T-helper 1 cell treated with Interleukin-12 subunit alpha and Interleukin-12 subunit beta and Interleukin-4 antibody, amounts not matched to agents 30 ng/mL and 1 ng/mL, for 36 hours (primary cell): ENCODE results near the gene FAM219A. TPM values are rescaled to one million over a fixed set of nuclear protein-coding genes. Genes with fewer than 3 reads are reported as not detected.
"Not testable (repeated sequence)": the region's sequence is repeated elsewhere in the genome, so short reads cannot be mapped to it uniquely, and the experiment has no call there.

ENCODE experiments used
- intact Hi-C: fragments of 100-400 bp; cut with micrococcal nuclease; formaldehyde crosslinking; loops from one replicate; pipeline ENCODE4 v1.15.1; 2024
- total RNA-seq: library from RNA; stranded (reverse); gene quantifications from 2 replicates; pipeline ENCODE4 v1.2.3, GENCODE V29; 2022

The FAM219A gene
- total RNA-seq, 1 donor from 2014 or later: 19.0 TPM

DNA sequence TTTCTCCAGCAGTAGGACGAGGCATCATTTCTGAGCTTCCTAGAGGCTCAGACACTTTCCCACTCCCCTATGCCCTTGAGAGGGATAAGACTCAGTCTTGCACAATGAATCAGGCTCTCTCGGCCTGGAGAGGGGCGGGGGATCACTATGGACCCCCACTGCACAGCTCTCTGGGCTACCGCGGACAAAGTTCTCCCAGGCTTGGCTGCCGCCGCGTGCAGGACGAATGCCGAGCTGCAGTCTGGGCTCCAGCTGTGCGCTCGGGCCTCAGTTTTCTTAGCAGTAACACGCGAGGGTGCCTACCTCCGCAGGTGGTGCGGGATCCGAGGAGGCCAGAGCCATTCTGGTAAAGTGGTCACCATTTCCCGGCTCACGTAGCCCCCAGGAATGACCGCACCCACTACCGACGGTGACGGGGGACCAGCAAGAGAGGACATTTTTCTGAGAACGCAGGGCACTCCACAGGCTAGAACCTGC lies 78.3 kb downstream of the FAM219A start:
- intact Hi-C loops: loop anchor here (1.0 to 2.0 kb wide), 4 partner anchors 143 to 1355 kb away; partner anchors contain the start of genes DNAJA1, DNAJB5 and SIGMAR1

DNA sequence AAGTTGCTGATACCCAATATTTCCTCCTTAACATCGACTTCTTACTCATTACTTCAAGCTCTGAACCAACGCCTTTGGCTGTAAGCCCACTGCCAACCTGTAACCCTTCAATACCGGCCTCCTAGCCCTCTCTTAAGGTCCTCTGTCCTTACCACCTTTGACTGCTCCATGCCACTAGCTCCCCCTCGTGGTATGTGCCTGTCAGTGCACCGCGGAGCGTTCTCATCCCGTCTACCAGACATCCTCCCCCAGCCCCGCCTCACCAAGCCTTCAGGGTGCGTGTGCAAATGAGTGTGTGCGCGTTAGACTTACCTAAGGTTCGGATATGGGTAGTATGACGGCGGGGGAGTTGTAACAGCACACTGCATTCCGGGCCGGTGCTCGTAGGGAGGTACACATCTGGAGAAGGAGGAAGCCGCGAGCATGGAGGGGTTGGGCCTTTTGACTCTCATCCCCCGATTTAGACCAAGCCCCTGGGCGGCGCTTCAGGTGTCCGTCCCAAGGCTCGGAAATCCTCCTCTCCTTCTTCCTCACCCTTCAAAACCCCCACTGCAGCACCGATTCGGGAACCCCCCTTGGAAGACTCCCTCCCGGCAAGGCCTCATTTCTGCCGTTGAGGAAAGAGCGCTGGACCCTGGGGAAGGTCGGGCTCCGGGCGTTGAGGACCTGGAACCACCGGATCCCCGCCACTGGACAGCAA lies 78.9 kb downstream of the FAM219A start:
- intact Hi-C loops: loop anchor here (1.0 to 10.0 kb wide), 18 partner anchors 50 to 1435 kb away; partner anchors contain the start of genes BAG1, CHMP5, CREB3 and DCTN3

DNA sequence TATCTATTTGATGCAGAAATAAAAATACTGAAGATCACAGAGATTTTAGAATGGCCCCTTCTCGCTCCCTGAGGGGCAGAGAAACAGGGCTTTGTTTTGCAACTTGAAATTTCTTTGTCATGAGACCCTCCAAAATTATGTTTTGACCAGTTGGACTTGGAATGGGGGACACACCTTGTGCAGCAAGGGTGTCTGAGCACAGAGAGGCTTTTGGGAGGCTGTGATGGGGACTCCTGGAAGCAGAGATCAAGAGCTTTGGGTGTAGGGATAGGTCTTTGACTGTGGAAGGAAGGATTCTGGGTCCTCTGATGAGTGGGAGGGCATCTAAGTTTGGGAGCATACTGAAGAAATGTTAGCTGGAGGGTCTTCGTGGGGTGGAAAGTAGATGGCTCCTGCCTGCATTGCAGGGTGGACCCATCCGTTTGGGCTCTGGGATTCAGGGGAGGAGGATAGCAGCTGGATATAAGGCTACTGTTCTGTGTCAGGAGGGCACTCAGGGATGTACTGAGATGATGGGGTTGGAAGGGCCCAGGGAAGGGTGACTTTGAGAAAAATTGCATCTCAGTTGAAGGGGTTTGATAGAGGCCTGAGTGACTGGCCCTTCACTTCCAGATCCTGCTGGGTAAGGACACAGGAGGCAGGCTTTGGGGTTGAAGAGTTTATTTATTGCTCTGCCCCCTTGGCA lies 79.9 kb downstream of the FAM219A start:
- intact Hi-C loops: loop anchor here (1.0 to 10.0 kb wide), 14 partner anchors 49 to 1436 kb away; partner anchors contain the start of genes BAG1, CHMP5, CREB3 and DCTN3

DNA sequence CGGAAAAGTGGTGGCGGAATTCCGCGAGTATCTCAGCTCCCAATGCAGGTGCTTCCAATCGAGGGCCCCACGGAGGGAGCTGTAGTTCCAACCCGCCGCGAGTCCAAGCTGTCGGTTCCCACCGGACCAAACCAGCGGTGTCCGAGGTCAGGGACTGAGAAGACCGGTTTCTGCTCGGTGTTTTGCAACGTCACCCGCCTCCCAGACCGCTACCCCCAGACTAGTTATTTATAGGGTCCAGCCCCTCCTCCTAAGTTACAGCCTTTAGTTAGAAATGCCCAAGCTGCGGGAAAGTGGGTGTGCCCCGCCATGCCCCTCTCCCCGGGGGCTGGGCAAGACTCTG lies 81.0 kb downstream of the FAM219A start:
- intact Hi-C loops: loop anchor here (1.0 to 10.0 kb wide), 11 partner anchors 81 to 1437 kb away; partner anchors contain the start of genes BAG1, CHMP5, CREB3 and DCAF12

DNA sequence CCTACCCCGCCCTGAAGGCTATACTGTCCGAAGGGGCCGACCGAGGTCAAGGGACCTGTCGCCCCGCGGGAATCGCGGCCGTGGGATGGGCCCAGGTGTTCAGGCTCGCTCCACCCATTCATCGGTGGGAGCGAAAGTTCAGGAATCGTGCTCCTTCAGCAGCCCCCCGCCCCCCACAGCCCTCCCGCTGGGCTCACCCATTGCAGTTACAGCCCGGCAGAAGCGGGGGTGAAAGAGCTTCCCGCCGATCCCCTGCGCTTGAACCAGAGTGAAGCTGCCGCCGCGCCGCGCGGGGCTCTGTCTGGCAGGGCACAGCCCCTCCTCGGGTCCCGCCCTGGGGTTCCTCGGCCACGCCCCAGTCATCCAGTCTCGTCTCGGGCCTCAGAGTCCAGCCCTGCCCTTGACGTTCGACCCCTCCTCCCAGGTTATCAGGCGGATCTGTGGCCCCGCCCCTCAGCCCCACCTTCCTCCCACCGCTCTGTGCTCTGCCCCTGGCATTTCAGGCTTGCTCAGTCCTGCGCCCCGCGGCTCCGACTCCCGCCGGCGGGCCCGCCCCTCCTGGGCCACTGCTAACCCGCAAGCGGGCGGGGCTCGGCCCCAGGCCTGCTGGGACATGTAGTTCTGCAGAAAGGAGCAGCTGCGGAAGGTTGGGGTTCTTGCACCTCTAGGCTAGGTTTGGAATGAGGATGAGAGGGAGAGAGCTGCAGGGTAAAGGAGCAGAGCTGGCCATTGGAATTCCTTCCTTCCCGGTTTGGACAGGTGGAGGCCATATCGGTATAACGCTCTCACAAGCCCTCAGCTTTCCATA lies 81.6 kb downstream of the FAM219A start, which contains the start of gene MYORG:
TSS of gene MYORG (minus strand) at position 303 of the 808 bp plus-strand sequence. CDS start 3,955 bp downstream, outside the sequence.
- intact Hi-C loops: loop anchor here (1.0 to 10.0 kb wide), 13 partner anchors 82 to 1438 kb away; partner anchors contain the start of genes BAG1, CHMP5, CREB3 and DCAF12

DNA sequence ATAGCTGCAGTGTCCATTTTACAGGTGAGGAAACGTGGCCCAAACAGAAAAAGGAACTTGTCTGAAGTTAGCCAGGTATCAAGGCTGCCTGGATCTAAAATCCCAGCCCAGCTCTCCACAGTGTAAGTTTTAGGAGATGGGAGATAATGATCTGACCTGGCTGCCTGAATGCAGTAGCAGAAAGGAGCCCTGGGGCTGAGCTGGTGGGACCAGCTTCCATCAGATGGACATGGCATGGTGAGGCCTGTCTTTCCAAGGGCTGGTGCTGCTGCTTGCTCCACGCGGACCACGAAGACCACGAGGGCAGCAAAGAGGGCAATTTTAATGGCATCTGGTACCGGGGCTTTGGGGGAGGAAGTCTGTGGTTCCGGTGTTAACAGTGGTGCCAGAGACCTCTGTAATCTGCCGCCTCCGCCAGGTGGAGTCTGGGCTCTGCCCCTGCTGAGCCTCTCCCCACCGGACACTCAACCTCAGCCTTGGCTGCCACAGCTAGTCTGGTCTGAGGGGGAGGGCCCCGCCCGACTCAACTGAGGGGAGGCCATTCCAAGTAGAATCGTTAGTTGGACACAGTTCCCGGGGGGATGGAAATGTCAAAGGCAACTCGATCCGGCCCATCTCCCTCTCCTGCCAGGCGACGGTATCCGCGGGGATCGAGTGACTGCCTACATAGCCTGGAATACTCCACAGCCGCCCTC lies 82.3 kb downstream of the FAM219A start:
- intact Hi-C loops: loop anchor here (1.0 to 10.0 kb wide), 8 partner anchors 261 to 1439 kb away; partner anchors contain the start of genes BAG1, CHMP5, CREB3 and HINT2

DNA sequence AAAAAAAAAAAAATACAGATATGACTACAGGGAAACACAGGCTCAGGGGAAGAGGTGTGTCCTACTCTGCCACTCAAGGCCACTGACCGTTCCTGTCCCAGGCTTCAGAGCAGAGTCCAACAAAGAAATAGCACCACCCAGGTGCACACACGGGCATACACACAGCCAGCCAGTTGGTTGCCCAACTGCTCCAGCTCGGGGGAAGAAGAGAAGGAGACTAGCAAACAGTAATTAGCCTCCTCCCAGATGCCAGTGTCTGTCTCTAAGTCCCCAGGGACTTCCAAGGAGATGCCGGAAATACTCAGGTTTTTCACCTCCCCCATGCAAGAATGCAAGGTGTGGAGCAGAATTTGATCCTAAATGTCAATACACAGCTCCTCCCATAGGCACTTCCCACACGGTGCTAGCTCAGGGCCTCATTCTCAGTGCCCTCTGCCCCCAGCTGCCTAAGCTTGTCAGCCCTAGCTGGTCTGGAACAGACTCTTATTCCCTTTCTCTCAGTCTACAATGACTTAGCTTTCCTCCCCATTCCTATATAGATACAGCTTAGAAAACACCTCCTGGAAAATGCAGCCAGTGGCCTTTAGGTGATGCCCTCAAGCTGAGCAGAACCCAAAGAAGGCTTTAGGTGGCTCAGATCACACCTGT lies 83.3 kb downstream of the FAM219A start:
- intact Hi-C loops: loop anchor here (5.0 to 10.0 kb wide), 6 partner anchors 697 to 1440 kb away; partner anchors contain the start of genes BAG1, CHMP5, CREB3 and HINT2

DNA sequence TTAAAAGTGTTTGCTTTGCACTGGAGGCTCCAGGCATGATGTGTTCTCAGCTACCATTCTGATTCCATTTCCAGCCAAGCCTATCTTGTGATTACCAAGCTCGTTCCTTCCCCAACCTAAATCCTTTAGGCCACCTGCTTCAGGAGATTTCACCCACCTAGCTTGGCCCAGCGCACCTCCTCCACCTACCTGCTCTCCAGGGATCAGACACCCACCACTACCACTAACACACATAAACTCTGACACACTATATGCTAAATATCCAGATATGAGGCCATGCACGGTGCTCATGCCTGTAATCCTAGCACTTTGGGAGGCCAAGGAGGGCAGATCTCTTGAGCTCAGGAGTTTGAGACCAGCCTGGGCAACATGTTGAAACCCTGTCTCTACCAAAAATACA lies 84.0 kb downstream of the FAM219A start:
- intact Hi-C loops: loop anchor here (10.0 kb wide), 2 partner anchors 1110 to 1440 kb away; partner anchors contain the start of genes BAG1, CHMP5, HINT2 and SPAG8

DNA sequence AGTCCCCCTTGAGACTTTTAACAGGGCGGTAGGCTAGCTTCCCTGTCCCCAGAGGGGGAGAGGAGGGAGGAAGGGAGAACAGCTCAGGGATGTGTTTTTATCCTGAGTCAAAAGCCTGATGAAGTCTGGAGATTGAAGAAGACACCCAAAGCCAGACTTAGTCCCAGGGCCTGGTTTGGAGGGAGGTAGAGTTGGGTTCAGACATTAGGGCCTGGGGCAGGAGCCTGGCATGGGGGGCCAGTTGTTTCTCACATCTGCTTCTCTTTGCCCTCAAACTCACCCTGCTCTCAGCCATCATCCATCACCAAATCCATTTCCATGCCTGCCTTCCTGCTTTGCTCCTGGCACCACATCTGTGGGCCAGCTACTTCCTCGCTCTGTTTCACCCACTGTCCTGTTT lies 84.6 kb downstream of the FAM219A start:
- intact Hi-C loops: loop anchor here (10.0 kb wide), 2 partner anchors 1109 to 1441 kb away; partner anchors contain the start of genes BAG1, CHMP5, HINT2 and SPAG8

DNA sequence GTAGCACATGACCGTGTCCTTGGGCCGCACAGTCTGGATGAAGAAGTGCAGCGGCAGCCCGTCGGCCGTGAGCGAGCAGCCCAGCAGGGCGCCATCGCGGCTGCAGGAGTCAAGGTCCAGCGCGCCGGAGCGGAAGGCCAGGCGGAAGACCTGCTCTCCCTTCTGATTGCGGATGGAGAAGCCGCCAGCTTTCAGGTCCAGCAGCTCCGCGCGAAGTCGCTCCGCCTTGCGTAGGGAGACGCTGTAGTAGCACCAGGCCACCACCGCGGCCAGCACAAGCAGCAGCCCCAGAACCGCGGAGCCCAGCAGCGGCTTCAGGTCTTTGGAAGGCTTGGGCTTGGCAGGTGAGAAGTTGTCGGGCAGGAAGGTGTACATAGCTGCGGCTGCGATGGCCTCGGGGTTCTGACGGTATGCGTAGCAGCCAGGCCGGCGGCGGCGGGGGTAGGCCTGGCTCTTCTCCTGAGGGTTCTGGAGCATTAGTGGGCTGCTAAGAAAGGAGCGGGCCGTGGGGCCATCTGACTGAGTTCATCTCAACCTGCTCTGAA lies 85.8 kb downstream of the FAM219A start:
- intact Hi-C loops: loop anchor here (10.0 kb wide), 2 partner anchors 1108 to 1442 kb away; partner anchors contain the start of genes BAG1, CHMP5, HINT2 and SPAG8

DNA sequence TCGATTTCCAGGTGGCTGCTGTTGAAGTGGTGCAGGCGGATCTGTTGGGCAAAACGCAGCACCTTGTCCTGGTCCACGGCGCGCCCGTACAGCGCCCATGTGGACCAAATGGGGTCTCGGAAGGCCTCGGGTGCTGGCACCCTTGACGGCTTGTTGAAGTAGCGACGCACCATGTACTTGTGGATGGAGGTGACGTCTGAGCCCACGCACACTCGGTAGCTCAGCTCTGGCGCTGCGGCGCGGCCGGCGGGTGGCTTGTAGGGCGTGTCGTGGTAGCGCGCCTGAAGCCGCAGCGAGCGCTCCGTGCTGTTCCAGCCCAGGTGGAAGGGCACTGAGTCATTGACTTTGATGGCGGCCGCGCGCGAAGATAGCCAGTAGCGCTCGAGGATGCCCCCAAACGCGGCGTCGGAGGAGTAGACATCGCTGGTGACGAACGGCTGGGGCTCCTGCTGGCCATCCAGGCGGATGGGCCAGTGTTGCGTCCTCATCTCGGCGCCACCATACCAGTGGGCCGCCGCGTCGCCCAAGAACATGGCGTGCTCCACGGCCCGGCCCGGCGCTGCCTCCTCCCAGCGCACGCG lies 86.4 kb downstream of the FAM219A start:
- intact Hi-C loops: loop anchor here (10.0 kb wide), 2 partner anchors 1107 to 1443 kb away; partner anchors contain the start of genes BAG1, CHMP5, HINT2 and SPAG8

DNA sequence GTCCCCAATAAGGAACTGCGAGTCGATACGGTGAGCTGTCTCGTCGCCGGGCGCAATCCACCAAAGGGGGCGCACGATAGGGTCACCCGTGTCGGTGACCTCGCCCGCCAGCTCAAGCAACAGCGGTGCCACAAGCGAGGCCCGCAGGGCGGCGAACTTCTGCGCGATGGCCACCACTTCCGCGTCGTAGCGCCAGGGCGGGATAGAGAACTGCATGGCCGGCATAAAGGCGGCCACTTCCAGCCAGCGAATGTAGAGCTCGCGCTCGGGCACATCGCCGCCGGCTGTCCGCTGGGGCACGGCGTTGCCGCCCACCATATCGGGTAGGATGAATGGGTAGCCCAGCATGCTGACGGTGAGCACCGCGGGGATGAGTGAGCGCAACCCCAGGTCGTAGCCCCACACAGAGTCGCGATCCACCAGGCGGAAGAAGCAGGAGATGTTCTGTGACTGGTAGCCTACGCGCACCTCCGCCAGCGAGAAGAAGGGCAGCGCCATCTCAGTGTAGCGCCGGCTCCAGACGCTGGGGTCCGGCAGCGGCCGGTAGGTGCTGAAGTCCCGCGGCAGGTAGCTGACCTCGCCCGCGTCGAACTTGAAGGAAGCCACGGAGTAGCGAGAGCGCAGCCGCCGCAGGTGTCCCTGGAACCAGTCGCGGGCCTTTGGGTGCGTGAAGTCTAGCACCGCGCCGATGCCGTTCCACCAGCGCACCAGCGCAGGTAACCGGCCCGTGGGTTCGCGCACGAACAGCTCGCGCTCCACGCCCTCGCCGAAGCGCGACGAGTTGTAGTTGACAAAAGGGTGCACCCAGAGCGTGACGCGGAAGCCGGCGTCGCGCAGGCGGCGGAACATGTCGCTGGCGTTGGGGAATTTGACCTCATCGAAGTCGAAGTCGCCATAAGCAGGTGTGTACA lies 87.1 kb downstream of the FAM219A start:
- intact Hi-C loops: loop anchor here (10.0 kb wide), 2 partner anchors 1106 to 1444 kb away; partner anchors contain the start of genes BAG1, CHMP5, HINT2 and SPAG8

DNA sequence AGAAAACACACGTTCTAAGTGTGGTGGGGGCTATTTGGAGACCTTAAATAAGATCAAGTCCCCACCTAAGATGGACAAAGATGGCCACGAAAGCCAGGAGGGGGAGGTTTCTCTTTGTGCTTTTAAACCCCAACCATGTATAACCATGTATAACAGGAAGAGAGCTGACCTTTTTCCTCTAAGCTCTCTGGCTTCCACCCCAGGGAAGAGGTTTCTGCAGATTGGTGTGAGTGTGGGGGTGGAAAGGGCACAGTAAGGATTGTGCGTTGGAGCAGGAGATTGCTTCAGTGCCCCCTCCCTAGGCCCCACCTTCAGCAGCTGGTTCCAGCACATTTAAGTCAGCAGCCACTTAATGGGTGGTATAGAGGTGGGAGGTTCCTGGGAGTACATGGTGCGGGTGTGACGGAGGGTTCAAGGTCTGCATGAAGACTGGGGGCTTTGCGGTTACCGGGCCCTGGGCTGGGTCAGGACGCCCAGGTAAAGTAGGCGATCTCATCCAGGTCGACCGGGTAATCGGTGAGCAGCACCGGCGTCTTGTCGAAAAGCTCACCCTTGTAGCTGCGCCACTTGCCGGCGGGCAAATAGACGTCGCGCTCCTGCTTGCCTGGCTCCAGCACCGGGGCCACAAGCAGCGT lies 87.9 kb downstream of the FAM219A start:
- intact Hi-C loops: loop anchor here (10.0 kb wide), 2 partner anchors 1106 to 1444 kb away; partner anchors contain the start of genes BAG1, CHMP5, HINT2 and SPAG8

DNA sequence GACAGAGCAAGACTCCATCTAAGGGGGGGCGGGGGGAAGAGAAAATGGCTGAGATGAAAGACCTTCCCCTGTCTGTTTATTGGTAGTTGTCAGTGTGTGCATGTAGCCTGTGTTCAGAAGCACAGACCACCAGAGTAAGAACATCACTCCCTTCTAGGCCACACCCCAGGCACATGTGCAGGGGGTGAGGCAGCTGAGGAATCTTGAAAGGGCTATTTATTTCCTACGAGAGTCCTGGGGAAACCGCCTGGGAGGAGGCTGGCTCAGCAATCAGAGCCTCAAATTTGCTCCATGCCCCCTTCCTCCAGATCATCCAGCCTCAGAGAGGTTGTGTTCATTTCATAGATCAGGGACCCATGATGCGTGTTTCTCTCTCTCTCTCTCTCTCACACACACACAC lies 88.7 kb downstream of the FAM219A start:
- intact Hi-C loops: loop anchor here (10.0 kb wide), 2 partner anchors 1105 to 1445 kb away; partner anchors contain the start of genes BAG1, CHMP5, HINT2 and SPAG8

DNA sequence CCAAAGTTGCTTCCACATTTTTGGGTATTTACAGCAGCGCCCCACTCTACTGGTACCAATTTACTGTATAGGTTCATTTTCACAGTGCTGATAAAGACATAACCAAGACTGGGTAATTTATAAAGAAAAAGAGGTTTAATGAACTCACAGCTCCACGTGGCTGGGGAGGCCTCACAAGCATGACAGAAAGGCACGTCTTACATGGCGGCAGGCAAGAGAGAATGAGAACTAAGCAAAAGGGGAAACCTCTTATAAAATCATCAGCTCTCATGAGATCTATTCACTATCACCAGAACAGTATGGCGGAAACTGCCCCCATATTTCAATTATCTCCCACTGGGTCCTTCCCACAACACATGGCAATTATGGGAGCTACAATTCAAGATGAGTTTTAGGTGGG lies 89.6 kb downstream of the FAM219A start:
- intact Hi-C loops: not testable (repeated sequence)

DNA sequence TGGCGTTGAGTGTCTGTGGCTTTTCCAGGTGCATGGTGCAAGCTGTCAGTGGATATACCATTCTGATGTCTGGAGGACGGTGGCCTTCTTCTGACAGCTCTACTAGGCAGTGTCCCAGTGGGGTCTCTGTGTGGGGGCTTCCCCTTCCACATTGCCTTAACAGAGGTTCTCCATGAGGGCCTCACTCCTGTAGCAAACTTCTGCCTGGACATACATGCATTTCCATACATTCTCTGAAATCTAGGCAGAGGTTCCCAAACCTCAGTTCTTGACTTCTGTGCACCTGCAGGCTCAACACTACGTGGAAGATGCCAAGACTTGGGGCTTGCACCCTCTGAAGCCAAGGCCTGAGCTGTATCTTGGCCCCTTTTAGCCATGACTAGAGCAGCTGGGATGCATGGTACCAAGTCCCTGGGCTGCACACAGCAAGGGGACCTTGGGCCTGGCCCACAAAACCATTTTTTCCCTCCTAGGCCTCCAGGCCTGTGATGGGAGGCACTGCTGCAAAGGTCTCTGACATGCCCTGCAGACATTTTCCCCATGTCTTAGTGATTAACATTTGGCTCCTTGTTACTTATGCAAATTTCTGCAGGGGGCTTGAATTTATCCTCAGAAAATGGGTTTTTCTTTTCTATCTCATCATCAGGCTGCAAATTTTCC lies 90.5 kb downstream of the FAM219A start:
- intact Hi-C loops: not testable (repeated sequence)
